NT2/D1 (cell line): ENCODE results near the gene CSRP1.

Experiments
- SUZ12 ChIP-seq: IDR thresholded peaks from 2 replicates; pipeline ENCODE4 v1.6.1; 2011; ENCODE audit not compliant: insufficient read length, insufficient read depth; ENCODE audit errors: extremely low read depth
- ZNF274 ChIP-seq: IDR thresholded peaks from 2 replicates; pipeline ENCODE4 v1.6.1; 2011; ENCODE audit warnings: mild to moderate bottlenecking, low read depth, low read length

DNA sequence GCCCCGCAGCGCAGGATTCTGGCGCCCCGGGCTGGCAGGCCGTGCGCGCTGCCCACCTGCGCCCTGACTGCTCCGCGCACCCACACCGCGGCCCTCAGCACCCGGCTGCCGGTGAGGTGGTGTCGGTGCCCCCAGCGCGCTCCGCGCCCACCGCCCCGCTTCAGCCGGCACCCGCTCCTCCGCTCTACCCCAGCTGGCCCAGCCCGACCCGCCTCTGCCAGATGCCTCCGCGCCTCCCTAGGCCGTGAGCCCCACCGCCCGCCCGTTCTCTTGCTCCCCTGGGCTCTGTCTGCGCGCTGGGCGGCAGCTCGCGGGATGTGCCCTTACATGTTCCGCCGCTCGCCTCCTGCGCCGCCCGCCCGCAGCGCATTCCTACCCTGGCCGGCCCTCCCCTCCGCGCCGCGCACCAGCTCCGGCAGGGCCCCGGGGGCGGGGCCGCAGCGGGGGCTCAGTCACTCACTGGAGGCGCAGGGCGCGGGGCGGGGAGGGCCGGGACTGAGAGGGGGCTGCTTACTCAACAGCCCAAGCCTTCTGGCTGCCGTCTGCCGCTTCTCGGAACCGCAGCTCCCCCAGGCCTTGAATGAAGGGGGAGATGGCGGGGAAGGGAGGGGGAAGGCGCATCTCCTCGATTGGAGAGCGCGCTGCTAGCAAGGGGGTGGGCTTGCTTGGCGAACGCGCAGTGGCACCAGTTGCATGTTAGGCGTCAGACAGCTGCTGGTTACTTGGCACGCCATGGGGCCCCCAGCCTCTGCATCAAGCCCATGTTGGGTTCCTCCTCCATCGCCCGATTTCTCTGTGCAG lies 37.9 kb downstream of the CSRP1 start, which contains the start of gene PHLDA3:
- TF ChIP-seq ZNF274 (no peak), SUZ12 (no peak)
